ENCODE data around the gene U2AF1.
"Not testable (repeated sequence)": the region's sequence is repeated elsewhere in the genome, so short reads cannot be mapped to it uniquely, and the experiment has no call there.

Gene U2AF1

GRCh38 chr21:43106965-43107793, at the start of gene U2AF1:
TSS of gene U2AF1 (minus strand) at chr21:43107570. CDS start at chr21:43107494, 76 bp downstream.
- DNase-seq (ENCODE audit: low spot score): peak; percentile 4

GRCh38 chr21:43153601-43154000, 46.2 kb upstream of the U2AF1 start:
- not testable (repeated sequence) for DNase-seq (ENCODE audit: low spot score)

- not testable (repeated sequence) for DNase-seq (ENCODE audit: low spot score)
Observed at GRCh38 chr21:43149344-43149743, 42.0 kb upstream of the U2AF1 start.

GRCh38 chr21:43147999-43148398, 40.6 kb upstream of the U2AF1 start:
- not testable (repeated sequence) for DNase-seq (ENCODE audit: low spot score)

- DNase-seq (ENCODE audit: low spot score): not testable (repeated sequence)
Observed at GRCh38 chr21:43146637-43147036, 39.3 kb upstream of the U2AF1 start.

- DNase-seq (ENCODE audit: low spot score): not testable (repeated sequence)
Observed at GRCh38 chr21:43141407-43141806, 34.0 kb upstream of the U2AF1 start.

GRCh38 chr21:43138944-43139343, 31.6 kb upstream of the U2AF1 start:
- DNase-seq (ENCODE audit: low spot score): not testable (repeated sequence)

GRCh38 chr21:43134520-43134919, 27.1 kb upstream of the U2AF1 start:
- DNase-seq (ENCODE audit: low spot score): not testable (repeated sequence)

GRCh38 chr21:43130094-43130493, 22.7 kb upstream of the U2AF1 start:
- not testable (repeated sequence) for DNase-seq (ENCODE audit: low spot score)

- DNase-seq (ENCODE audit: low spot score): not testable (repeated sequence)
Observed at GRCh38 chr21:43115956-43116355, 8.6 kb upstream of the U2AF1 start.

- not testable (repeated sequence) for DNase-seq (ENCODE audit: low spot score)
Observed at GRCh38 chr21:43114483-43114882, 7.1 kb upstream of the U2AF1 start.

GRCh38 chr21:43109006-43109405, 1.6 kb upstream of the U2AF1 start:
- DNase-seq (ENCODE audit: low spot score): not testable (repeated sequence)

- not testable (repeated sequence) for DNase-seq (ENCODE audit: low spot score)
Observed at GRCh38 chr21:43108177-43108576, 807 bp upstream of the U2AF1 start.

GRCh38 chr21:43107794-43108137, 396 bp upstream of the U2AF1 start:
- not testable (repeated sequence) for DNase-seq (ENCODE audit: low spot score)

GRCh38 chr21:43104642-43105041, 2.7 kb downstream of the U2AF1 start:
- not testable (repeated sequence) for DNase-seq (ENCODE audit: low spot score)

- DNase-seq (ENCODE audit: low spot score): not testable (repeated sequence)
Observed at GRCh38 chr21:43102281-43102680, 5.1 kb downstream of the U2AF1 start.

- DNase-seq (ENCODE audit: low spot score): not testable (repeated sequence)
Observed at GRCh38 chr21:43101676-43102075, 5.7 kb downstream of the U2AF1 start.

GRCh38 chr21:43101000-43101399, 6.4 kb downstream of the U2AF1 start:
- not testable (repeated sequence) for DNase-seq (ENCODE audit: low spot score)

GRCh38 chr21:43091979-43092614, 15.3 kb downstream of the U2AF1 start:
- not testable (repeated sequence) for DNase-seq (ENCODE audit: low spot score)

GRCh38 chr21:43090947-43091346, 16.4 kb downstream of the U2AF1 start:
- not testable (repeated sequence) for DNase-seq (ENCODE audit: low spot score)

- DNase-seq (ENCODE audit: low spot score): not testable (repeated sequence)
Observed at GRCh38 chr21:43089463-43089862, 17.9 kb downstream of the U2AF1 start.

GRCh38 chr21:43082587-43083300, 24.6 kb downstream of the U2AF1 start:
- not testable (repeated sequence) for DNase-seq (ENCODE audit: low spot score)
